HEK293 (cell line): ENCODE results near the gene GNB4.

Source experiments
- BCL6B ChIP-seq: fragments of 450-650 bp; formaldehyde crosslinking; IDR thresholded peaks from 2 replicates; pipeline ENCODE4 v1.5.1; 2017; ENCODE audit warnings: missing biosample characterization, missing genetic modification characterization
- CTCF ChIP-seq: fragments of 450-650 bp; formaldehyde crosslinking; IDR thresholded peaks from 2 replicates; pipeline ENCODE4 v1.5.1; 2016; ENCODE audit warnings: missing biosample characterization, missing genetic modification characterization
- KLF10 ChIP-seq: fragments of 450-650 bp; IDR thresholded peaks from 2 replicates; pipeline ENCODE4 v1.5.1; 2018; ENCODE audit warnings: missing biosample characterization, mild to moderate bottlenecking, missing genetic modification characterization
- MYNN ChIP-seq: fragments of 450-650 bp; formaldehyde crosslinking; IDR thresholded peaks from 2 replicates; pipeline ENCODE4 v1.5.1; 2016; ENCODE audit warnings: missing biosample characterization, missing genetic modification characterization, borderline replicate concordance
- SP2 ChIP-seq: fragments of 450-650 bp; formaldehyde crosslinking; IDR thresholded peaks from 2 replicates; pipeline ENCODE4 v1.5.1; 2016; ENCODE audit warnings: missing biosample characterization, missing genetic modification characterization
- ZBTB1 ChIP-seq: fragments of 450-650 bp; formaldehyde crosslinking; IDR thresholded peaks from 2 replicates; pipeline ENCODE4 v1.5.1; 2016; ENCODE audit warnings: missing biosample characterization, missing genetic modification characterization
- ZEB2 ChIP-seq: fragments of 450-650 bp; formaldehyde crosslinking; IDR thresholded peaks from 2 replicates; pipeline ENCODE4 v1.5.1; 2016; ENCODE audit warnings: missing biosample characterization, missing genetic modification characterization
- ZNF16 ChIP-seq: fragments of 450-650 bp; formaldehyde crosslinking; IDR thresholded peaks from 2 replicates; pipeline ENCODE4 v1.5.1; 2016; ENCODE audit warnings: low read depth, missing biosample characterization, missing genetic modification characterization
- ZNF280D ChIP-seq: fragments of 450-650 bp; formaldehyde crosslinking; IDR thresholded peaks from 2 replicates; pipeline ENCODE4 v1.5.1; 2016; ENCODE audit warnings: missing biosample characterization, missing genetic modification characterization
- ZNF292 ChIP-seq: fragments of 450-650 bp; formaldehyde crosslinking; IDR thresholded peaks from 2 replicates; pipeline ENCODE4 v1.5.1; 2016; ENCODE audit warnings: low read depth, missing biosample characterization, missing genetic modification characterization, borderline replicate concordance

GRCh38 chr3:179447251-179447650, 4.0 kb downstream of the GNB4 start:
- TF ChIP-seq CTCF (tag by site-specific recombination) (no peak), MYNN (no peak), ZNF280D (tag by site-specific recombination) (no peak), KLF10 (tag by site-specific recombination) (no peak), ZBTB1 (tag by site-specific recombination) (no peak), ZEB2 (tag by site-specific recombination) (no peak), BCL6B (tag by site-specific recombination) (no peak), ZNF292 (tag by site-specific recombination) (no peak), ZNF16 (tag by site-specific recombination) (no peak), SP2 (tag by site-specific recombination) (no peak)
